ENCODE measurements around the gene TBC1D7. TPM values are rescaled to one million over a fixed set of nuclear protein-coding genes. Genes with fewer than 3 reads are reported as not detected.

Gene TBC1D7
- total and polyA plus RNA-seq, 12 donors = 17.3 to 42.6 (median 28.1) TPM

GRCh38 chr6:13357551-13358075 lies 29.3 kb upstream of the TBC1D7 start:
- peaks cover 0 to under 1% (median 0%) of the 10 kb centered on the region in 9 donors for H3K36me3 ChIP-seq
- 78 to 80% methylated on average over 14 of the region's 14 CpGs for WGBS, 2 donors
- intact Hi-C loops (cut with DNase I) = loop anchor here in 1 of 10 donors (5.0 kb wide), 2 partner anchors 130 to 180 kb away; partner anchors contain the start of gene GFOD1
- DNase-seq (no peak), ATAC-seq (no peak)
- H3K27ac ChIP-seq = no peak overlapping the region
- H3K4me3 ChIP-seq = no peak overlapping the region
- no peaks in the 10 kb centered on the region for H3K27me3 ChIP-seq
- H3K9me3 ChIP-seq = no peaks in the 10 kb centered on the region
- peaks cover 5 to 86% (median 71%) of the 10 kb centered on the region in 9 donors for H3K4me1 ChIP-seq
- no peak for TF ChIP-seq CTCF (IDR thresholded peaks at IDR 0.05)

- TF ChIP-seq CTCF (IDR thresholded peaks at IDR 0.05) = no peak
- H3K4me1 ChIP-seq = peaks cover 3 to 72% (median 57%) of the 10 kb centered on the region in 9 donors
These were observed 27.9 kb upstream of the TBC1D7 start for GRCh38 chr6:13355999-13356785.

GRCh38 chr6:13355043-13355945 lies 27.0 kb upstream of the TBC1D7 start:
- H3K27me3 ChIP-seq = no peaks in the 10 kb centered on the region
- peak overlapping the region in 1 of 10 donors; percentile 14 for H3K4me3 ChIP-seq
- H3K4me1 ChIP-seq = peaks cover 3 to 67% (median 48%) of the 10 kb centered on the region in 9 donors
- 66 to 70% methylated on average over 7 of the region's 7 CpGs for WGBS, 2 donors
- peak overlapping the region in 8 of 10 donors; percentile 19 to 78 (median 59) for H3K27ac ChIP-seq
- no peak for TF ChIP-seq CTCF (IDR thresholded peaks at IDR 0.05)
- H3K9me3 ChIP-seq = no peaks in the 10 kb centered on the region
- H3K36me3 ChIP-seq = no peaks in the 10 kb centered on the region
- intact Hi-C loops (cut with DNase I) = loop anchor here in 1 of 10 donors (5.0 kb wide), 2 partner anchors 132 to 182 kb away; partner anchors contain the start of gene GFOD1
- DNase-seq (no peak), ATAC-seq (peak in 5 of 8 donors; percentile 25 to 53 (median 51))

More at GRCh38 chr6:13355999-13356785, 27.9 kb upstream of the TBC1D7 start:
- H3K4me3 ChIP-seq = peak overlapping the region in 1 of 10 donors; percentile 14
- H3K9me3 ChIP-seq = no peaks in the 10 kb centered on the region
- ATAC-seq (no peak), DNase-seq (no peak)
- intact Hi-C loops (cut with DNase I) = loop anchor here in 1 of 10 donors (5.0 kb wide), 2 partner anchors 131 to 181 kb away; partner anchors contain the start of gene GFOD1
- H3K27me3 ChIP-seq = no peaks in the 10 kb centered on the region
- H3K27ac ChIP-seq = peak overlapping the region in 3 of 10 donors; percentile 54 to 78 (median 73)
- no peaks in the 10 kb centered on the region for H3K36me3 ChIP-seq
- 81 to 84% methylated on average over 6 of the region's 6 CpGs for WGBS, 2 donors
